Endothelial cell of umbilical vein (primary cell): ENCODE measurements around the gene NT5C1A.

Experiments
- EZH2 ChIP-seq: IDR thresholded peaks from 2 replicates; pipeline ENCODE4 v1.6.1; 2012; ENCODE audit warnings: borderline replicate concordance, low read depth, mild to moderate bottlenecking, moderate library complexity, low read length, inconsistent platforms; ENCODE audit not compliant: severe bottlenecking
- FOS ChIP-seq: IDR thresholded peaks from 2 replicates; pipeline ENCODE4 v1.6.1; 2011; ENCODE audit warnings: mild to moderate bottlenecking, low read length, moderate library complexity, borderline replicate concordance; ENCODE audit not compliant: insufficient read depth
- GATA2 ChIP-seq: IDR thresholded peaks from 2 replicates; pipeline ENCODE4 v1.7.0; 2011; ENCODE audit warnings: low read depth, mild to moderate bottlenecking, moderate library complexity, mixed read lengths, low read length; ENCODE audit not compliant: insufficient read length, insufficient read depth
- JUN ChIP-seq: IDR thresholded peaks from 2 replicates; pipeline ENCODE4 v1.6.1; 2011; ENCODE audit warnings: borderline replicate concordance, low read depth; ENCODE audit not compliant: insufficient read length, insufficient read depth
- MYC ChIP-seq: IDR thresholded peaks from one replicate; pipeline ENCODE4 v1.6.1; 2011; ENCODE audit warnings: mild to moderate bottlenecking, low read depth, low read length
- POLR2A ChIP-seq: IDR thresholded peaks from 2 replicates; pipeline ENCODE4 v1.6.1; 2012; ENCODE audit warnings: low read depth, mild to moderate bottlenecking, control low read depth, low read length
- POLR2AphosphoS5 ChIP-seq: IDR thresholded peaks from 2 replicates; pipeline ENCODE4 v1.6.1; 2012; ENCODE audit warnings: low read depth, mild to moderate bottlenecking, control low read depth, low read length, moderate library complexity; ENCODE audit not compliant: insufficient read depth
- TF ChIP-seq, protein P1 (sequence below), 2 donors: IDR thresholded peaks; 1 replicate in 1 of 2; 2 replicates in 1 of 2; pipeline ENCODE4 v1.5.1; 2011; ENCODE audit warnings: low read length in 2 of 2, mild to moderate bottlenecking in 2 of 2, moderate library complexity in 2 of 2, control low read depth in 1 of 2, inconsistent platforms in 1 of 2, low read depth in 1 of 2; ENCODE audit not compliant: insufficient read depth in 1 of 2; ENCODE audit errors: extremely low read depth in 1 of 2
- TF ChIP-seq, protein P2 (sequence below): IDR thresholded peaks from 2 replicates; pipeline ENCODE4 v1.6.1; 2011; ENCODE audit not compliant: insufficient read depth, insufficient read length

DNA sequence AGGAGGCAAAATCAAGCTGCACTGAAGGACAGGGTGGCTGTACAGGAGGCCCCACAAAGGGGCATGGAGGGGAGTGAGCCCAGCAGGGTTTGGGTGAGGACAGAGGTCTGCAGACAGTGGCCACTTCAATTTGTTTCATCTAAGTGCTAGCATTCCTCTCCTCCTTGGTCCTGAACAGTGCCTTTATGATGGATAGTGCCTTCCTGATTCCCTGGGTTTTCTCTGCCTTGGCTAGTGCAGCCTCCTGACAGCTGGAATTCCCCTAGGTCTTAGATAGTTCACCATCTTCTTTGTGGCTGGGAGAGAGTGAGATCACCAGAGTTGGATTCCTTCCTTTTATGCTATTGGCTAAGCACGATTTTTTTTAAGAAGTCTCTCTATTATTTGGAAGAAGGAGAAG lies 23.1 kb upstream of the NT5C1A start:
- TF ChIP-seq, protein P1, sequence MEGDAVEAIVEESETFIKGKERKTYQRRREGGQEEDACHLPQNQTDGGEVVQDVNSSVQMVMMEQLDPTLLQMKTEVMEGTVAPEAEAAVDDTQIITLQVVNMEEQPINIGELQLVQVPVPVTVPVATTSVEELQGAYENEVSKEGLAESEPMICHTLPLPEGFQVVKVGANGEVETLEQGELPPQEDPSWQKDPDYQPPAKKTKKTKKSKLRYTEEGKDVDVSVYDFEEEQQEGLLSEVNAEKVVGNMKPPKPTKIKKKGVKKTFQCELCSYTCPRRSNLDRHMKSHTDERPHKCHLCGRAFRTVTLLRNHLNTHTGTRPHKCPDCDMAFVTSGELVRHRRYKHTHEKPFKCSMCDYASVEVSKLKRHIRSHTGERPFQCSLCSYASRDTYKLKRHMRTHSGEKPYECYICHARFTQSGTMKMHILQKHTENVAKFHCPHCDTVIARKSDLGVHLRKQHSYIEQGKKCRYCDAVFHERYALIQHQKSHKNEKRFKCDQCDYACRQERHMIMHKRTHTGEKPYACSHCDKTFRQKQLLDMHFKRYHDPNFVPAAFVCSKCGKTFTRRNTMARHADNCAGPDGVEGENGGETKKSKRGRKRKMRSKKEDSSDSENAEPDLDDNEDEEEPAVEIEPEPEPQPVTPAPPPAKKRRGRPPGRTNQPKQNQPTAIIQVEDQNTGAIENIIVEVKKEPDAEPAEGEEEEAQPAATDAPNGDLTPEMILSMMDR (IDR thresholded peaks at IDR 0.05; ENCODE audit: extremely low read depth in 1 of 2, insufficient read depth in 1 of 2, low read depth in 1 of 2, low read length in 2 of 2) = no peak
- TF ChIP-seq POLR2A (no peak), POLR2AphosphoS5 (no peak), EZH2 (no peak), GATA2 (no peak), JUN (no peak), MYC (no peak), FOS (no peak)
- TF ChIP-seq, protein P2, sequence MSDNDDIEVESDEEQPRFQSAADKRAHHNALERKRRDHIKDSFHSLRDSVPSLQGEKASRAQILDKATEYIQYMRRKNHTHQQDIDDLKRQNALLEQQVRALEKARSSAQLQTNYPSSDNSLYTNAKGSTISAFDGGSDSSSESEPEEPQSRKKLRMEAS = no peak
